HepG2 (cell line): ENCODE results near the gene TYMP. TPM values are rescaled to one million over a fixed set of nuclear protein-coding genes. Genes with fewer than 3 reads are reported as not detected.

Experiments
- AGO2 ChIP-seq: fragments of 200-400 bp; formaldehyde crosslinking; optimal IDR thresholded peaks from 2 replicates; pipeline ENCODE3; 2017; ENCODE audit warnings: mild to moderate bottlenecking, low read depth, low read length, moderate library complexity
- CBX2 ChIP-seq, 2 experiments: fragments of 200-600 bp in 1 of 2; sonication (generic); formaldehyde crosslinking in 1 of 2; IDR thresholded peaks; 2 replicates each; pipeline versions ENCODE4 v1.7.0 to v1.8.1; 2018 to 2022; ENCODE audit warnings: low read depth in 2 of 2, low read length in 1 of 2, mild to moderate bottlenecking in 1 of 2, missing genetic modification reagents in 1 of 2
- DPF2 ChIP-seq: sonication (generic); formaldehyde crosslinking; IDR thresholded peaks from 2 replicates; pipeline ENCODE4 v1.4.0; 2020; ENCODE audit warnings: mild to moderate bottlenecking, low read depth, missing genetic modification reagents, borderline replicate concordance
- IRF2 ChIP-seq: IDR thresholded peaks from 2 replicates; pipeline ENCODE4 v1.6.1; 2018; ENCODE audit warnings: missing genetic modification reagents, missing compliant biosample characterization
- KLF11 ChIP-seq: IDR thresholded peaks from 2 replicates; pipeline ENCODE4 v1.6.1; 2016; ENCODE audit warnings: missing compliant biosample characterization
- MTA1 ChIP-seq: sonication (generic); formaldehyde crosslinking; IDR thresholded peaks from 2 replicates; pipeline ENCODE4 v1.4.0; 2020; ENCODE audit warnings: missing genetic modification reagents, mild to moderate bottlenecking, borderline replicate concordance
- SOX5 ChIP-seq: IDR thresholded peaks from 2 replicates; pipeline ENCODE4 v1.6.1; 2016; ENCODE audit warnings: borderline replicate concordance
- THRA ChIP-seq: sonication (generic); formaldehyde crosslinking; IDR thresholded peaks from 2 replicates; pipeline ENCODE4 v1.4.0; 2020; ENCODE audit warnings: missing genetic modification reagents, borderline replicate concordance
- ZNF609 ChIP-seq: sonication (generic); formaldehyde crosslinking; IDR thresholded peaks from 2 replicates; pipeline ENCODE4 v1.4.0; 2020; ENCODE audit warnings: mild to moderate bottlenecking, missing genetic modification reagents, borderline replicate concordance
- polyA plus RNA-seq, 8 experiments: library from polyadenylated mRNA; depleted of rRNA in 3 of 8; stranded (reverse) in 7 of 8; unstranded in 1 of 8; fragments of >200 nt; fragmentation: Illumina TruSeq in 4 of 8; extraction: Trizol in 4 of 8; gene quantifications; 2 replicates each; pipeline versions ENCODE4 v1.2.1 to v1.2.3, GENCODE V29; 2011 to 2016; ENCODE audit warnings: low read depth in 4 of 8, missing spikeins in 1 of 8, mixed read lengths in 1 of 8; ENCODE audit not compliant: insufficient read depth in 1 of 8
- total RNA-seq, 5 experiments: library from RNA; depleted of rRNA; stranded (reverse); fragments of >200 nt; fragmentation: Illumina TruSeq; extraction: Trizol; gene quantifications; 2 replicates each; pipeline ENCODE4 v1.2.3, GENCODE V29; 2016; ENCODE audit warnings: low read depth in 1 of 5

The TYMP gene
- total and polyA plus RNA-seq, 2 of the 13 experiments (the other 11 are each of a cell fraction or from before 2014, with no cell fraction given) = 3.9 to 4.3 TPM

- TF ChIP-seq CBX2 (IDR thresholded peaks at IDR 0.05; ENCODE audit: low read depth, low read length) = no peak
- TF ChIP-seq CBX2 (CRISPR knock-in tag; IDR thresholded peaks at IDR 0.05; ENCODE audit: low read depth) = no peak
- TF ChIP-seq AGO2 = peak; percentile 60
- peak; percentile 56; the same call in 1 of the 2 replicates for TF ChIP-seq THRA
- TF ChIP-seq IRF2 = peak; percentile 63; the same call in 1 of the 2 replicates
- no peak for TF ChIP-seq MTA1
- TF ChIP-seq KLF11 (CRISPR knock-in tag) = peak; percentile 73; the same call in 1 of the 2 replicates
- TF ChIP-seq DPF2 (CRISPR knock-in tag) = peak; percentile 61; the same call in 1 of the 2 replicates
- TF ChIP-seq ZNF609 = peak; percentile 67
- peak; percentile 46; the same call in 1 of the 2 replicates for TF ChIP-seq SOX5 (CRISPR knock-in tag)
Observed at GRCh38 chr22:50526834-50527801, 2.7 kb downstream of the TYMP start (continued).
